GM12892 (cell line): ENCODE results near the gene OR6C74.

ENCODE experiments used
- POLR2A ChIP-seq: IDR thresholded peaks from 2 replicates; pipeline ENCODE4 v1.6.1; 2011; ENCODE audit warnings: low read depth, low read length, control low read depth
- POLR2AphosphoS5 ChIP-seq: IDR thresholded peaks from 2 replicates; pipeline ENCODE4 v1.6.1; 2011; ENCODE audit warnings: low read depth, low read length, control low read depth

- TF ChIP-seq POLR2A (no peak), POLR2AphosphoS5 (no peak)
Observed at GRCh38 chr12:55253281-55253680, 8.9 kb downstream of the OR6C74 start.
